Lower lobe of right lung (tissue), 2 donors: ENCODE results near the gene LOXL1. TPM values are rescaled to one million over a fixed set of nuclear protein-coding genes. Genes with fewer than 3 reads are reported as not detected.

Experiments used
- ATAC-seq, 2 donors: fragments of 200-7000 bp; cut with Tn5 transposase; one replicate each; pipeline ENCODE4 v1.9.1; 2020 to 2022; ENCODE audit warnings: mild to moderate bottlenecking in 2 of 2, moderate library complexity in 2 of 2
- DNase-seq: peaks from one replicate; pipeline ENCODE4 v3.0.0-alpha.2; 2020
- H3K27ac ChIP-seq: fragments of 200-600 bp; one replicate; pipeline ENCODE4 v1.8.0; 2022
- H3K27me3 ChIP-seq: fragments of 200-600 bp; one replicate; pipeline ENCODE4 v1.8.0; 2022; ENCODE audit warnings: low read depth
- H3K36me3 ChIP-seq: fragments of 200-600 bp; one replicate; pipeline ENCODE4 v1.8.0; 2022; ENCODE audit warnings: mild to moderate bottlenecking
- H3K4me1 ChIP-seq: fragments of 200-600 bp; one replicate; pipeline ENCODE4 v1.8.0; 2022
- H3K4me3 ChIP-seq: fragments of 200-600 bp; one replicate; pipeline ENCODE4 v1.8.0; 2022; ENCODE audit warnings: mild to moderate bottlenecking
- H3K9me3 ChIP-seq: fragments of 200-600 bp; one replicate; pipeline ENCODE4 v1.8.0; 2022
- intact Hi-C: fragments of 100-400 bp; cut with DNase I; formaldehyde crosslinking; loops from one replicate; pipeline ENCODE4 v1.11.0; 2022
- total RNA-seq: library from RNA; stranded (reverse); fragmentation: NEBNext Ultra II Directional; extraction: Animal tissue kit (Norgen Biotek cat#: 25700); gene quantifications from one replicate; pipeline ENCODE4 v1.2.1, GENCODE V29; 2021
- TF ChIP-seq, protein P1 (sequence below): fragments of 200-600 bp; IDR thresholded peaks from one replicate; pipeline ENCODE4 v1.8.0; 2022; ENCODE audit warnings: antibody characterized with exemption, mild to moderate bottlenecking
- donor health status: DM: no; HTN: yes; CAD: no; lungs with severe emphysema.

Gene LOXL1
- total RNA-seq, 1 donor from 2014 or later = 7.6 TPM

DNA sequence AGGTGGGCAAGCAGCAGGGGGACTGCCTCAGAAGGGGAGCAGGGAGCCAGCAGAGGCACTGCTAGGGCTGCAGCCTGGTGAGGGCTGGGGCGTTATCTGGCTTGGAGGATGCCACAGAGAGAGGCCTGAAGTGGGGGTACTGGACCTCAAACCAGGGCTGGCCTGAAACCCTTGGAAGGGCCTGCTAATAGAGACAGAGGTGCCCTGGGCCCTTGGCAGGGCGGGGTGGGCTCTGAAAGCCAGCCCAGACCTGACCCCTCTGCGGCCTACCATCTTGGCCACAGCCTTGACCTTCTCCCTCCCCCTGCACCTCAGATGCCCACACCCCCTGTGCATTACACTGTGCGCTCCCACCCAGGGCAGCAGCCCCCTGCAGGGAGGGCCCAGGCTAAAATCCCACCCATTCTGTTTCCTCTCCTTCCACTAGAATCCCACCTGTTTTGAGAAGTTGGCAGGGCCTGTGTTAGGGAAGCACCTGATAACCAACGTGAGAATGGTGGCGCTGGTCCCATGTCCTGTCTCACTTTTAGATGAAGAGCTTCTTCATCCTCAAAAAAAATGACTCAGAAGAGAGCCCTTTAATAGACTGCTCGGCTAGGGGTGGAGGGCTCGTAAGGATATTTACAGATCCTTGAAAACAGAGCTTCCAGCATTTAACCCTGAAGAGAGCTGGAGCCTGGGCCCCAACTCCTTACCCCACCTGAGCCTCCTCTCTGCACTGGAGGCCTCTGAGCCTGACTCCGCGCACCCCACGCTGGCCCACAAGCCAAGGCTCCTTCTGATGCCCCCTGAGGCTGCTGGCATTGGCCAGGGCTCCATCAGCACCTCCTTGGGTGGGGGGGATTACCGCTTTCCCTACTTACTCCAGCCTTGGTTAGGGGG is 29.8 kb downstream of the LOXL1 start:
- H3K27ac ChIP-seq = no peak overlapping the region
- H3K9me3 ChIP-seq = no peaks in the 10 kb centered on the region
- no peak overlapping the region for H3K4me3 ChIP-seq
- no peaks in the 10 kb centered on the region for H3K36me3 ChIP-seq
- intact Hi-C loops = no loop called here
- peaks cover 24% of the 10 kb centered on the region for H3K4me1 ChIP-seq
- DNase-seq = no peak
- no peaks in the 10 kb centered on the region for H3K27me3 ChIP-seq
- TF ChIP-seq, protein P1, sequence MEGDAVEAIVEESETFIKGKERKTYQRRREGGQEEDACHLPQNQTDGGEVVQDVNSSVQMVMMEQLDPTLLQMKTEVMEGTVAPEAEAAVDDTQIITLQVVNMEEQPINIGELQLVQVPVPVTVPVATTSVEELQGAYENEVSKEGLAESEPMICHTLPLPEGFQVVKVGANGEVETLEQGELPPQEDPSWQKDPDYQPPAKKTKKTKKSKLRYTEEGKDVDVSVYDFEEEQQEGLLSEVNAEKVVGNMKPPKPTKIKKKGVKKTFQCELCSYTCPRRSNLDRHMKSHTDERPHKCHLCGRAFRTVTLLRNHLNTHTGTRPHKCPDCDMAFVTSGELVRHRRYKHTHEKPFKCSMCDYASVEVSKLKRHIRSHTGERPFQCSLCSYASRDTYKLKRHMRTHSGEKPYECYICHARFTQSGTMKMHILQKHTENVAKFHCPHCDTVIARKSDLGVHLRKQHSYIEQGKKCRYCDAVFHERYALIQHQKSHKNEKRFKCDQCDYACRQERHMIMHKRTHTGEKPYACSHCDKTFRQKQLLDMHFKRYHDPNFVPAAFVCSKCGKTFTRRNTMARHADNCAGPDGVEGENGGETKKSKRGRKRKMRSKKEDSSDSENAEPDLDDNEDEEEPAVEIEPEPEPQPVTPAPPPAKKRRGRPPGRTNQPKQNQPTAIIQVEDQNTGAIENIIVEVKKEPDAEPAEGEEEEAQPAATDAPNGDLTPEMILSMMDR = no peak
- ATAC-seq = no peak

DNA sequence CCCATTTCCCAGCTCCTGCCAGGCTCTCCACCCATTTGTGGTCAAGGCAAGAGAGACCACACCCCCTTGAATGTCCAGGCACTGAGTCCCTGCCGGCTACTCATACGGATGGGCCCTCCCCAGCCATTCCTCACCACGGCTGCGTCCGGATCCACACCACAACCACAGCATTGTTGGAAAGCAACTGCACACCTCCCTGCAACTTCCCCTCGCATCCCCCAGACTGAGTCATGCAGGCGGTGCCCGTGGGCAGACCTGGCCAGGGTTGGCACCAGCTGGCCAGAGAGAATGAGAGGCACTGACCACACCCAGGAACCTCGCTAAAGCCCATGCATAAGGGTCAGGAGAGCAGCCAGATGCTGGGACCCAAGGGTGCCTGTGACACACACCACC is 30.5 kb downstream of the LOXL1 start:
- peak; percentile 46 to 48 for ATAC-seq
- Histone ChIP-seq H3K4me3 (no peak overlapping the region), H3K9me3 (no peaks in the 10 kb centered on the region), H3K27ac (no peak overlapping the region), H3K4me1 (peaks cover 20% of the 10 kb centered on the region), H3K27me3 (no peaks in the 10 kb centered on the region), H3K36me3 (no peaks in the 10 kb centered on the region)
- TF ChIP-seq, protein P1 = no peak
- no peak for DNase-seq
- intact Hi-C loops = no loop called here

DNA sequence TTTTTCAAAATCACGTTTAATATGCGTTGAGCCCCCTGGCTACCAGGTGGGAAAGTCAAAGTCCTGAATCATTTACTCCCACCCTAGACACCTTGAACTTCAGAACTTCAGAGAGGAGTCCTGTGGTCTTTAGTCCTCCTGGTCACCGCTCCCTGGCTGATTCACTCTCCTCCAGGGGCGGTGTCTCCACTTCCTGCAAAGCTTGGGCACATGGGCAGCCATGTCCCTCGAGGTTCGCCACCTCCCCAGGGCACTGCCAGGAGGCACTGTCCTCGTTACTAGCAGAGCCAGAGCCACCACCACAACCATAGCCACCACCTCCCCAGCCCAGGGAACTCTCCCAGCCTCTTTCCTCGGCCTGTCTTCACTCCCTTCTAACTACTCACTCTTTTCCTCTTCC is 31.0 kb downstream of the LOXL1 start:
- intact Hi-C loops = no loop called here
- no peak for ATAC-seq
- TF ChIP-seq, protein P1 = no peak
- Histone ChIP-seq H3K4me3 (no peak overlapping the region), H3K4me1 (peaks cover 14% of the 10 kb centered on the region), H3K27ac (no peak overlapping the region), H3K36me3 (no peaks in the 10 kb centered on the region), H3K9me3 (no peaks in the 10 kb centered on the region), H3K27me3 (no peaks in the 10 kb centered on the region)
- DNase-seq = no peak

DNA sequence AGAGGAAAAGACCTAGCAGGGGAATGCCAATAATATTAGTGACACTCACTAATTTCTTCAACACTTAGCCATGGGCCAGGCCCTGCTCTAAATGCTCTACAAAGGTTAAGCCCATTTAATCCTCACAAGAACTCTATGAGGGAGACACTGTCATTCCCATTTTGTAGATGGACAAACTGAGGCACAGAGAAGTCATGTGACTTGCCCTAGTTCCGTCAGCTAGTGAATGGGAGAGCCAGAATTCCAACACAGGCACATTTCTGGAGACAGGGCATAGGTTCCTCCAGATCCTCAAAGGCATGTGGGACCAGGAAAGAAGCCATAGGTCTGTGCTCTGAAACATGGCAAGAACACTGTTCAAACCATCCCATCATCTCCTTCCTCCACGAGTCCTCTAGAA is 31.5 kb downstream of the LOXL1 start:
- Histone ChIP-seq H3K27ac (no peak overlapping the region), H3K4me3 (no peak overlapping the region), H3K36me3 (no peaks in the 10 kb centered on the region), H3K27me3 (no peaks in the 10 kb centered on the region), H3K4me1 (peaks cover 11% of the 10 kb centered on the region), H3K9me3 (no peaks in the 10 kb centered on the region)
- TF ChIP-seq, protein P1 = no peak
- intact Hi-C loops = no loop called here
- no peak for ATAC-seq
- no peak for DNase-seq

DNA sequence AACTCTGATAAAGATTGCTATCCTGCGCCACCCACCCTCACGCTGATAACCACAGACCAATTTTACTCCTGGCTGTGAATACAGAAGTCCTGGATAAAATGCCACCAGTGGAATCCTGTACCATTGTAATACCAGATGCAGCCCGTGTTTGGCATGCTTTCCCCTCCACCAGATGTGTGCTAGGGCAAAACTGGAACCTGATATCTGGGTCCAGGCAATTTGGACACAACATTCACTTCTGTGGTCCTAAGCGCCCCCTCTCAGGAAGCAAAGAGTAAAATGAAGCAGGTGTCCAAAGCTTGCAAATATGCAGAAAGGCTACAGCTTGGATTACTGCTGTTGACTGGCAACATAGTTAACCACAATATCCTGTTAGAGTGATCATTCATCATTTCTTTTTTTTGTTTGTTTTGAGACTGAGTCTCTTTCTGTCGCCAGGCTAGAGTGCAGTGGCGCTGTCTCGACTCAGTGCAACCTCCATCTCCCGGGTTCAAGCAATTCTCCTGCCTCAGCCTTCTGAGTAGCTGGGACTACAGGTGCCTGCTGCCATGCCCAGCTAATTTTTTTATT is 32.8 kb downstream of the LOXL1 start:
- no peak for ATAC-seq
- DNase-seq = no peak
- intact Hi-C loops = no loop called here
- H3K27me3 ChIP-seq = no peaks in the 10 kb centered on the region
- H3K4me3 ChIP-seq = no peak overlapping the region
- peaks cover 11% of the 10 kb centered on the region for H3K4me1 ChIP-seq
- no peak overlapping the region for H3K27ac ChIP-seq
- no peaks in the 10 kb centered on the region for H3K9me3 ChIP-seq
- H3K36me3 ChIP-seq = no peaks in the 10 kb centered on the region
- TF ChIP-seq, protein P1 = no peak
